Neural progenitor cell (in vitro differentiated cells): Measurements from ENCODE around the gene ATG3.

ENCODE experiments used
- CTCF ChIP-seq: fragments of 200-600 bp; sonication (generic); IDR thresholded peaks from 2 replicates; pipeline ENCODE4 v1.5.1; 2017; ENCODE audit warnings: antibody characterized with exemption, mild to moderate bottlenecking
- EZH2 ChIP-seq: fragments of 200-600 bp; sonication (generic); IDR thresholded peaks from 2 replicates; pipeline ENCODE4 v1.6.1; 2017; ENCODE audit warnings: antibody characterized with exemption, mild to moderate bottlenecking, moderate library complexity
- EZH2phosphoT487 ChIP-seq: fragments of 200-600 bp; sonication (generic); IDR thresholded peaks from 2 replicates; pipeline ENCODE4 v1.6.1; 2017; ENCODE audit warnings: antibody characterized with exemption

GRCh38 chr3:112531358-112531781 is 30.4 kb downstream of the ATG3 start:
- TF ChIP-seq CTCF (peak; percentile 73), EZH2 (no peak), EZH2phosphoT487 (no peak)
